ENCODE measurements around the gene C3orf52.

- no peak for TF ChIP-seq POLR2A (IDR thresholded peaks at IDR 0.05)
- TF ChIP-seq, protein P1, sequence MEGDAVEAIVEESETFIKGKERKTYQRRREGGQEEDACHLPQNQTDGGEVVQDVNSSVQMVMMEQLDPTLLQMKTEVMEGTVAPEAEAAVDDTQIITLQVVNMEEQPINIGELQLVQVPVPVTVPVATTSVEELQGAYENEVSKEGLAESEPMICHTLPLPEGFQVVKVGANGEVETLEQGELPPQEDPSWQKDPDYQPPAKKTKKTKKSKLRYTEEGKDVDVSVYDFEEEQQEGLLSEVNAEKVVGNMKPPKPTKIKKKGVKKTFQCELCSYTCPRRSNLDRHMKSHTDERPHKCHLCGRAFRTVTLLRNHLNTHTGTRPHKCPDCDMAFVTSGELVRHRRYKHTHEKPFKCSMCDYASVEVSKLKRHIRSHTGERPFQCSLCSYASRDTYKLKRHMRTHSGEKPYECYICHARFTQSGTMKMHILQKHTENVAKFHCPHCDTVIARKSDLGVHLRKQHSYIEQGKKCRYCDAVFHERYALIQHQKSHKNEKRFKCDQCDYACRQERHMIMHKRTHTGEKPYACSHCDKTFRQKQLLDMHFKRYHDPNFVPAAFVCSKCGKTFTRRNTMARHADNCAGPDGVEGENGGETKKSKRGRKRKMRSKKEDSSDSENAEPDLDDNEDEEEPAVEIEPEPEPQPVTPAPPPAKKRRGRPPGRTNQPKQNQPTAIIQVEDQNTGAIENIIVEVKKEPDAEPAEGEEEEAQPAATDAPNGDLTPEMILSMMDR (IDR thresholded peaks at IDR 0.05) = no peak
These were observed 37.3 kb upstream of the C3orf52 start for GRCh38 chr3:112048911-112049310.
